Brain pericyte (primary cell): ENCODE results near the gene MLLT6.

ENCODE experiments used
- DNase-seq: peaks from one replicate; pipeline ENCODE4 v3.0.0-alpha.2; 2012; ENCODE audit warnings: low read depth, low spot score

The MLLT6 gene

GRCh38 chr17:38674749-38675615, 30.1 kb upstream of the MLLT6 start, which contains the start of gene EPOP:
Gene EPOP (minus strand): TSS chr17:38674957. CDS start chr17:38674495, 462 bp downstream.
- DNase-seq, result no peak

- no peak for DNase-seq
Measured at GRCh38 chr17:38676706-38677504, 28.2 kb upstream of the MLLT6 start.

GRCh38 chr17:38677819-38678218, 27.3 kb upstream of the MLLT6 start:
- no peak for DNase-seq

- DNase-seq, result no peak
Measured at GRCh38 chr17:38681096-38681495, 24.0 kb upstream of the MLLT6 start.

- DNase-seq, result no peak
Measured at GRCh38 chr17:38685491-38685890, 19.6 kb upstream of the MLLT6 start.

GRCh38 chr17:38687286-38687685, 17.8 kb upstream of the MLLT6 start:
- no peak for DNase-seq

- DNase-seq, result no peak
Measured at GRCh38 chr17:38690386-38690785, 14.7 kb upstream of the MLLT6 start.

GRCh38 chr17:38691154-38691553, 13.9 kb upstream of the MLLT6 start:
- no peak for DNase-seq

GRCh38 chr17:38693700-38694329, 11.3 kb upstream of the MLLT6 start:
- DNase-seq, result no peak

- DNase-seq, result no peak
Measured at GRCh38 chr17:38697061-38697820, 7.8 kb upstream of the MLLT6 start.

- DNase-seq, result no peak
Measured at GRCh38 chr17:38698760-38699159, 6.3 kb upstream of the MLLT6 start.

- no peak for DNase-seq
Measured at GRCh38 chr17:38701504-38702165, 3.4 kb upstream of the MLLT6 start.

- no peak for DNase-seq
Measured at GRCh38 chr17:38702166-38702915, 2.7 kb upstream of the MLLT6 start.

- DNase-seq, result no peak
Measured at GRCh38 chr17:38702916-38703741, 1.9 kb upstream of the MLLT6 start.

GRCh38 chr17:38703742-38704605, 1.1 kb upstream of the MLLT6 start:
- DNase-seq, result no peak

GRCh38 chr17:38705523-38705802, 390 bp downstream of the MLLT6 start:
- DNase-seq, result no peak

- DNase-seq, result no peak
Measured at GRCh38 chr17:38705803-38706504, 881 bp downstream of the MLLT6 start.
